Panc1 (cell line): ENCODE results near the gene ETFA. TPM values are rescaled to one million over a fixed set of nuclear protein-coding genes. Genes with fewer than 3 reads are reported as not detected.

Experiments
- ATAC-seq: fragments of 200-7000 bp; cut with Tn5 transposase; 2 replicates; pipeline ENCODE4 v1.9.1; 2020; ENCODE audit warnings: mild to moderate bottlenecking, moderate library complexity
- BruUV-seq: library from RNA; stranded (reverse); fragments of 400-500 nt; replicated peaks from 2 replicates; lab custom pipeline; 2021; lab: Mats Ljungman, UMichigan
- CTCF ChIA-PET: fragments of 300-600 bp; sonication (Branson Sonifier 250); formaldehyde crosslinking; loops from one replicate; lab custom pipeline; 2022; ENCODE audit warnings: antibody characterized with exemption; lab: Charles Lee
- POLR2A ChIA-PET: fragments of 300-600 bp; sonication (Branson Sonifier 250); formaldehyde crosslinking; loops from one replicate; lab custom pipeline; 2022; ENCODE audit warnings: antibody characterized with exemption; lab: Charles Lee
- DNase-seq: peaks from one replicate; pipeline ENCODE4 v3.0.0-alpha.2; 2010; ENCODE audit warnings: low read depth, low spot score
- H3K27ac ChIP-seq: 2 replicates; pipeline ENCODE4 v1.5.1; 2011; ENCODE audit warnings: mild to moderate bottlenecking, low read length, inconsistent platforms
- H3K27me3 ChIP-seq: fragments of 200-500 bp; sonication (Bioruptor generic); 2 replicates; pipeline ENCODE4 v1.6.0; 2014; ENCODE audit warnings: low read length, inconsistent platforms; ENCODE audit not compliant: control insufficient read depth, insufficient read depth
- H3K36me3 ChIP-seq: fragments of 200-500 bp; sonication (Bioruptor generic); 2 replicates; pipeline ENCODE4 v1.5.1; 2014; ENCODE audit warnings: inconsistent platforms, mild to moderate bottlenecking, low read length, moderate library complexity; ENCODE audit not compliant: control insufficient read depth, insufficient read depth
- H3K4me1 ChIP-seq: 2 replicates; pipeline ENCODE4 v1.5.1; 2011; ENCODE audit warnings: inconsistent platforms, mild to moderate bottlenecking, low read length, moderate library complexity; ENCODE audit not compliant: control insufficient read depth, insufficient read depth
- H3K4me3 ChIP-seq, 2 experiments: 2 replicates each; pipeline ENCODE4 v1.5.1; 2011 to 2012; ENCODE audit warnings: low read depth in 2 of 2, low read length in 2 of 2, mild to moderate bottlenecking in 2 of 2, inconsistent platforms in 1 of 2, moderate library complexity in 1 of 2
- H3K9me3 ChIP-seq: fragments of 200-500 bp; sonication (Bioruptor generic); 2 replicates; pipeline ENCODE4 v1.5.1; 2014; ENCODE audit warnings: low read depth, mild to moderate bottlenecking, inconsistent platforms, low read length, moderate library complexity; ENCODE audit not compliant: control insufficient read depth, insufficient read depth
- POLR2AphosphoS5 ChIP-seq: IDR thresholded peaks from 2 replicates; pipeline ENCODE4 v1.6.1; 2012; ENCODE audit warnings: mild to moderate bottlenecking, low read depth, low read length, moderate library complexity
- SIN3A ChIP-seq: IDR thresholded peaks from 2 replicates; pipeline ENCODE4 v1.6.1; 2012; ENCODE audit warnings: low read depth, mild to moderate bottlenecking, low read length, moderate library complexity, borderline replicate concordance; ENCODE audit not compliant: insufficient read depth
- TCF7L2 ChIP-seq: IDR thresholded peaks from 2 replicates; pipeline ENCODE4 v1.6.1; 2011; ENCODE audit warnings: mild to moderate bottlenecking, low read depth, low read length, inconsistent platforms
- in situ Hi-C: cut with HindIII; loops from 2 replicates; pipeline ENCODE4 v1.10.0; 2016; ENCODE audit warnings: low sequenced_read_pairs, low pct_unique_long_range_greater_than_20kb
- intact Hi-C: fragments of 100-400 bp; cut with micrococcal nuclease; formaldehyde crosslinking; loops from one replicate; pipeline ENCODE4 v1.10.0; 2022; ENCODE audit not compliant: unreplicated experiment
- total RNA-seq: library from RNA; stranded (reverse); gene quantifications from one replicate; pipeline ENCODE4 v1.2.1, GENCODE V29; 2021; ENCODE audit not compliant: unreplicated experiment
- TF ChIP-seq, protein P1 (sequence below), 2 experiments: IDR thresholded peaks; 2 replicates each; pipeline ENCODE4 v1.6.1; 2011 to 2012; ENCODE audit warnings: low read depth in 2 of 2, control low read depth in 1 of 2, low read length in 1 of 2, mild to moderate bottlenecking in 1 of 2, moderate library complexity in 1 of 2; ENCODE audit not compliant: insufficient read depth in 1 of 2
- TF ChIP-seq, protein P2 (sequence below): fragments of 450-650 bp; IDR thresholded peaks from 2 replicates; pipeline ENCODE4 v1.5.1; 2017; ENCODE audit warnings: mild to moderate bottlenecking

The ETFA gene
- total RNA-seq, 1 experiment from 2014 or later, result 159 TPM

GRCh38 chr15:76208084-76208785, 103.0 kb downstream of the ETFA start:
- CTCF ChIA-PET, result no interaction called here
- no peaks in the 10 kb centered on the region for H3K9me3 ChIP-seq
- TF ChIP-seq POLR2AphosphoS5 (no peak), SIN3A (no peak)
- BruUV-seq, result no TSS peak
- DNase-seq (no peak), ATAC-seq (no peak)
- H3K4me1 ChIP-seq, result no peaks in the 10 kb centered on the region
- no peak overlapping the region for H3K4me3 ChIP-seq
- intact Hi-C loops, result no loop called here
- POLR2A ChIA-PET, result no interaction called here
- no peak overlapping the region for H3K27ac ChIP-seq
- H3K36me3 ChIP-seq, result no peaks in the 10 kb centered on the region; the same call in 1 of the 2 replicates
- no peaks in the 10 kb centered on the region for H3K27me3 ChIP-seq
- in situ Hi-C loops, result no loop called here

DNA sequence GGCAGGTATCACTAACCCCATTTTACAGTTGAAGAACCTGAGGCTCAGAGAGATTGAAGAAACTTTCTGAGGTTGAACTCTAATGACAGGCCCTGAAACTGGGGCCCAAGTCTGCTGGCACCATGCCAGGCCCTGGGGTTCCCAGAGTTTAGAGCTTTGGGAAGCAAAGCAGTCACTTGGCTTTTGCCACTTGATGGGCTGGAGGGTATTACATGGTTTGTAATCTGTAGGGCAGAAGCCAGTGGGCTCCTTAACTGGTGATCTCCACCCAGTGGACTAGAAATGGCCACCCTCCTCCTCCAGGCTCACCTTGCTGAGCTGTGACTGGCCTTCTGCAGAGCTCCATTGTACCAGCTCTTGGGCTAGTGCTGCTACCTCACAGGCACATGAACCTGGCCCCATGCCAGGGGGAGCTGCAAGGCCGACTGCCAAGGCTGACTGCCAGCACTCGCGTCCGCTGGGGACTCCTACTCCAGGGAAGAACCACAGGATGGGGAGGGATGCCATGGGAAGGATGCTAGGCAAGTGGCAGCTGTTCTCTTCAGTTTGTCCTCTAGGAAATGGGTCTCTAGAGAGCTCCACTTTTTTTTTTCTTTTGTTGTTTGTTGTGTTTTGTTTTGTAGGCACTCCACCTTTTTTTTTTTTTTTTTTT, 104.8 kb downstream of the ETFA start:
- Histone ChIP-seq H3K9me3 (no peaks in the 10 kb centered on the region), H3K27me3 (no peaks in the 10 kb centered on the region), H3K4me3 (no peak overlapping the region), H3K36me3 (no peaks in the 10 kb centered on the region; the same call in 1 of the 2 replicates), H3K4me1 (no peaks in the 10 kb centered on the region), H3K27ac (no peak overlapping the region)
- no TSS peak for BruUV-seq
- intact Hi-C loops, result no loop called here
- DNase-seq (no peak), ATAC-seq (no peak)
- ChIA-PET POLR2A (interaction anchor here (0.7 kb wide), 1 partner anchor 183 kb away, joined by 11 read pairs; no protein-coding TSS in a partner anchor), CTCF (interaction anchor here (0.6 kb wide), 1 partner anchor 44 kb away, joined by 6 read pairs; no protein-coding TSS in a partner anchor)
- in situ Hi-C loops, result no loop called here
- TF ChIP-seq, protein P1, sequence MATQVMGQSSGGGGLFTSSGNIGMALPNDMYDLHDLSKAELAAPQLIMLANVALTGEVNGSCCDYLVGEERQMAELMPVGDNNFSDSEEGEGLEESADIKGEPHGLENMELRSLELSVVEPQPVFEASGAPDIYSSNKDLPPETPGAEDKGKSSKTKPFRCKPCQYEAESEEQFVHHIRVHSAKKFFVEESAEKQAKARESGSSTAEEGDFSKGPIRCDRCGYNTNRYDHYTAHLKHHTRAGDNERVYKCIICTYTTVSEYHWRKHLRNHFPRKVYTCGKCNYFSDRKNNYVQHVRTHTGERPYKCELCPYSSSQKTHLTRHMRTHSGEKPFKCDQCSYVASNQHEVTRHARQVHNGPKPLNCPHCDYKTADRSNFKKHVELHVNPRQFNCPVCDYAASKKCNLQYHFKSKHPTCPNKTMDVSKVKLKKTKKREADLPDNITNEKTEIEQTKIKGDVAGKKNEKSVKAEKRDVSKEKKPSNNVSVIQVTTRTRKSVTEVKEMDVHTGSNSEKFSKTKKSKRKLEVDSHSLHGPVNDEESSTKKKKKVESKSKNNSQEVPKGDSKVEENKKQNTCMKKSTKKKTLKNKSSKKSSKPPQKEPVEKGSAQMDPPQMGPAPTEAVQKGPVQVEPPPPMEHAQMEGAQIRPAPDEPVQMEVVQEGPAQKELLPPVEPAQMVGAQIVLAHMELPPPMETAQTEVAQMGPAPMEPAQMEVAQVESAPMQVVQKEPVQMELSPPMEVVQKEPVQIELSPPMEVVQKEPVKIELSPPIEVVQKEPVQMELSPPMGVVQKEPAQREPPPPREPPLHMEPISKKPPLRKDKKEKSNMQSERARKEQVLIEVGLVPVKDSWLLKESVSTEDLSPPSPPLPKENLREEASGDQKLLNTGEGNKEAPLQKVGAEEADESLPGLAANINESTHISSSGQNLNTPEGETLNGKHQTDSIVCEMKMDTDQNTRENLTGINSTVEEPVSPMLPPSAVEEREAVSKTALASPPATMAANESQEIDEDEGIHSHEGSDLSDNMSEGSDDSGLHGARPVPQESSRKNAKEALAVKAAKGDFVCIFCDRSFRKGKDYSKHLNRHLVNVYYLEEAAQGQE (IDR thresholded peaks at IDR 0.05; ENCODE audit: insufficient read depth in 1 of 2, low read depth in 2 of 2, low read length in 1 of 2), result no peak
- TF ChIP-seq TCF7L2, result no peak
- TF ChIP-seq, protein P2, sequence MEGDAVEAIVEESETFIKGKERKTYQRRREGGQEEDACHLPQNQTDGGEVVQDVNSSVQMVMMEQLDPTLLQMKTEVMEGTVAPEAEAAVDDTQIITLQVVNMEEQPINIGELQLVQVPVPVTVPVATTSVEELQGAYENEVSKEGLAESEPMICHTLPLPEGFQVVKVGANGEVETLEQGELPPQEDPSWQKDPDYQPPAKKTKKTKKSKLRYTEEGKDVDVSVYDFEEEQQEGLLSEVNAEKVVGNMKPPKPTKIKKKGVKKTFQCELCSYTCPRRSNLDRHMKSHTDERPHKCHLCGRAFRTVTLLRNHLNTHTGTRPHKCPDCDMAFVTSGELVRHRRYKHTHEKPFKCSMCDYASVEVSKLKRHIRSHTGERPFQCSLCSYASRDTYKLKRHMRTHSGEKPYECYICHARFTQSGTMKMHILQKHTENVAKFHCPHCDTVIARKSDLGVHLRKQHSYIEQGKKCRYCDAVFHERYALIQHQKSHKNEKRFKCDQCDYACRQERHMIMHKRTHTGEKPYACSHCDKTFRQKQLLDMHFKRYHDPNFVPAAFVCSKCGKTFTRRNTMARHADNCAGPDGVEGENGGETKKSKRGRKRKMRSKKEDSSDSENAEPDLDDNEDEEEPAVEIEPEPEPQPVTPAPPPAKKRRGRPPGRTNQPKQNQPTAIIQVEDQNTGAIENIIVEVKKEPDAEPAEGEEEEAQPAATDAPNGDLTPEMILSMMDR, result no peak
- TF ChIP-seq SIN3A, result no peak
- no peak for TF ChIP-seq POLR2AphosphoS5
